IPS-18c (cell line): ENCODE measurements around the gene DCDC1.

Experiments used
- H3K4me3 ChIP-seq: 2 replicates; pipeline ENCODE4 v1.7.0; 2013; ENCODE audit warnings: low read depth, mild to moderate bottlenecking, low read length, moderate library complexity; ENCODE audit not compliant: insufficient read depth
- H3K9me3 ChIP-seq: one replicate; pipeline ENCODE4 v1.6.1; 2013; ENCODE audit warnings: mild to moderate bottlenecking, low read length, moderate library complexity; ENCODE audit not compliant: control insufficient read depth, insufficient read depth

Gene DCDC1

DNA sequence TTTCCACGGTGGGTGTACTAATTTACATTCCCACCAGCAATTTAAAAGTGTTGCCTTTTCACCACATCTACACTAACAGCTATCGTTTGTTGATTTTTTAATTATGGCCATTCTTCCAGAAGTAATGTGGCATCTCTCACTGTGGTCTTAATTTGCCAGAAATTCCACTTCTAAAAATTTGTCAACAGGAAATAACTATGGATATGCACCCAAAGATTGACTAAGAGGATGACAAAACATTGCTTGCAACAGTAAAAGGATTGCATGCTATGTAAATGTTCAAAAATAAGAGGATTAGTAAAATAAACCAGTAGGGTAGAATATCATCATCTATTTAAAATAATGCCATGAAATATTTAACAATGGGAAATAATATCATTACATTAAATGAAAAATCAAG is 219.5 kb downstream of the DCDC1 start:
- Histone ChIP-seq H3K4me3 (no peak overlapping the region), H3K9me3 (no peaks in the 10 kb centered on the region)

DNA sequence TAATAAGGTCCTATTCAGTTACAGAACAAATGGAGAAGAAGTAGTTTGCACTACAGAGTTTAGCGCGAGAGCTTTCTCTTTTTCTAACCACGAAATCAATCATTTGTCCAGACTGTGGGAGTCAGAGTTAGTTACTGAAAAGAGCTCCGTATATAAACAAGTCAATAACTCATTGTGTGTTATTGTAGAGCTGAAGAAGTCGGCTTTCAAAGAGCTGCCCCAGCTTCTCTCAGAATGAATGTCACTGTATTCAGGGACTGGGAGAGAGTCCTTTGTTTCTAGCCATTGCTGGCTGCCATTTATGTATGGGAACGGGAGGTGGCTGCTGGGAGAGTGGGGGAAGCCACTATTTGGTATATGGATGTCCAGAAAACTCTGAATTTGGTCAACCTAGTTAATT is 227.8 kb downstream of the DCDC1 start:
- H3K4me3 ChIP-seq, result no peak overlapping the region
- H3K9me3 ChIP-seq, result no peaks in the 10 kb centered on the region

DNA sequence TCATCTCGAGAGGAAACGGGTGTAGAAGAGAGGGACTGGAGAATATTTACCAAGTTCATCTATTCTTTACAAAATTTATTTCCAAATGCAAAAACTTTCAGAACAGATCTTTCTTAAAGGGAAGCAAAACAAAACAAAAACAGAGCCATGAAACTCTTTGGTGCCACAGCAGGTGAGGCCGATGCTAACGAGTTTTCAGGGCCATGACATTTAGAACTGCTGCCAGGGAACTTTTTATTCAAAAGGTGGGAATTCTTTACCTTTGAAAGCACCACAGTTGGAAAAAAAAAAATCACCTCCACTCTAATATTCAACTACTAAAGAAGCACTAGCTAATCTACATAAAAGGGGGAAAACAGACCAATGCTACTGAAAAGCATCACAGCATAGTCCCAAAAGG is 230.1 kb downstream of the DCDC1 start:
- Histone ChIP-seq H3K4me3 (no peak overlapping the region), H3K9me3 (no peaks in the 10 kb centered on the region)

DNA sequence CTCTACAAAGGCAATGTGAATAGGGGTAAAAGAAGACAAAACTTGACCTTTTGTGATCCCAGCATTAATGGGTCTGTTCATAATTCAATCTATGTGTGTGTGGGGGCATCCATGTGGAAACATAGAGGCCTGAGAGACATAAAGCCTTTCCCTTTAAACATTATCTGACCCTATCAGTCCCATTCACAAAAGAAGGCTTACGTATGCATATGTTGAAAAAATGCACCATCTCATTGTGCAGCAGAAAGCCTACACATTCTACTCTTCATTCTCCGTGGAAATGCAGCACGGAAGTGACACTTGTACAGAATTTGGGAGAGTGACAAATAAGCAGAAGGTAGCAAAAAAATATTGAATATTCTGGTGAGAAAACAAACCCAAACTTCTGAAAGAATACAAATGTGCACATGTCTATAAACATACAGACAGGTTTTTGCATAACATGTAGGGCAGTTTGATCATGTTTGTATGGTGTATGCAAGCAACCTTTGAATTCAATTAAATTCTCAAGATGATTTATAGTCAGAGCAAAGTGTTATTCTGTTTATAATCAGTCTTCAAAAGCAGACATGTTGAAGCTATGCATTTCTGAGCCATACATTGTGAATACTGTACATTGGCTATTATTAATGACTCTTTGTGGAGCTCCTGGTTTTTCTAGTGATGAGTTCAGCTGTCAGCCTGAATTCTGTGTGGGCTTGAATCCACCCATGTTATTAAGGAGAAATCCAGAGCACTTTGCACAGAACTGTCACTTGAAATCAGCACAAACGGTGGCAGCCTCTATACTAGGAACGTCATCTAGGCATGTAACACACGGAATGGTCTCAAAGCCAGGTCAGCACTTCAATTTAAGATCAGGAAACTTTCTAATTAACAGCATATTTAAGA is 236.8 kb downstream of the DCDC1 start:
- no peak overlapping the region for H3K4me3 ChIP-seq
- H3K9me3 ChIP-seq, result no peaks in the 10 kb centered on the region

DNA sequence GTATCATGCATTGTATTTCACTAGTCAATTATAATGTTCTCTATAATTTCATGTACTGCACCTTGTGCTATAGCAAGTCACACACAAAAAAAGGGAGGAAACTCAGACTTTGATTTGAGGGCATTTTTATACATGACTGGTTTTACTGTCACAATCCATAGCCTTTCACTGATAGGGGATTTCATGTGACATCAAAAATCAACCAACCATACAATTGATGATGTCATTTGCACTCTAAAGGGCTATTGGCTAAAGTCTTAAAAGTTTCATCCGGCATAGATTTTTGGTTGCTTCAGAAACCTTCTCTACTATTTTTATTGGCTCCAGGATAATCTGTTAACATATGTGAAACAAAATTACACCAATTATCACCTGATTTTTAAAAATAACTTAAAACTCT is 237.8 kb downstream of the DCDC1 start:
- Histone ChIP-seq H3K9me3 (no peaks in the 10 kb centered on the region), H3K4me3 (no peak overlapping the region)

DNA sequence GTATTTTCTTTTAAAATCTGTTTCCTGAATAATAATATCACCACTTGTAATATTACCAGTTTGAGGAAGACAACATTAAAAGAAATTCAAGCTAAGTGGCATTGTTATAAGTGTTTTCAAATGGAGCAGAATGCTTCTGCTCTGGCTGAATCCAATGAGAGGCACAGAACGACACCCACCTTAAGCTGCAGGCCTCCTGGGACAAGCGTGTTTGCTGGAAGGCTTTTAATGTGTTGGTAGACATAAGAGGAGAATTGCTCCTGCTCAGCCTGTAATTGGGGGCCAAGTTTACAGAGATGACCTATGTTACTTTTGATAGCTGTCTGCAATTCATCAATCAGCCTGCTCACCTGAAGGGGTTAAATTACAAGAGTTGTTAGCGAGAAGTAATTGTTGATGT is 242.2 kb downstream of the DCDC1 start:
- peaks cover 3% of the 10 kb centered on the region for H3K9me3 ChIP-seq
- H3K4me3 ChIP-seq, result no peak overlapping the region

DNA sequence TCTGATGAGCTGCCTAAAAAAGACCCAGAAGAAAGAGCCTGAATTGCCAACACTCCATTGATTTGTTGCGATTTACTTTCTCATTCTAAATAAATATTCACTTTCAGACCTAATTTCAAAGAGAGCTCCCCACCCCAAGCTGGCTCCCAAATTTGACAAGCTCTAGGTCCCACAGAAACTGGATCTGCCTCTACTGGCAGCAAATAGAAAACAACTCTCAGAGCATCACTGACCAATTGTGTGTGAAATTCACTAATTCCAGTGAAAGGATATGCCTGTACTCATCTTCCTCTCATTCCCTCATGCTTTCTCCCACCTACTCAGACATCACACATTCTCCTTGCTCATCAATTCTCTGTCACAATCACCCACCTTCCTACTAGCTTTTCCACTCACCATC is 249.1 kb downstream of the DCDC1 start:
- Histone ChIP-seq H3K4me3 (no peak overlapping the region), H3K9me3 (peaks cover under 1% of the 10 kb centered on the region)

DNA sequence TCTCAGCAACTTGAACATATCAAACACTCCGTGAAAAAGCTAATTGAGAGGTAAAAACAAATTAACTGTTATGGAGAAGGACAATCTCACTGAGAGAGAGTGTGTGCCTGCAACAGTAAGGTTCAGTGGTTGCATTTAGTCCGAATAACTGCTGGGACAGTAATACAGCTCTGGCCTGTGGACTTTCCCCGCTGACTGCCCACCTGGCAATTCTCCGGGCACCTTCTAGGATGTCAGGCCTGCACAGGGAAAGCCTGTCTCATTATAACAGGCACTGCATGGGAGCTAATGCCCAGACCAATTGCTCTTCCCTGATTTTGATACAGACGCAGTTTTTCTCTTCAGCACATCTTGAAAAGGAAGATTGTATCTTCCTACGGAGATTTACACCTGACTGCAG is 251.0 kb downstream of the DCDC1 start:
- Histone ChIP-seq H3K4me3 (no peak overlapping the region), H3K9me3 (no peaks in the 10 kb centered on the region)

DNA sequence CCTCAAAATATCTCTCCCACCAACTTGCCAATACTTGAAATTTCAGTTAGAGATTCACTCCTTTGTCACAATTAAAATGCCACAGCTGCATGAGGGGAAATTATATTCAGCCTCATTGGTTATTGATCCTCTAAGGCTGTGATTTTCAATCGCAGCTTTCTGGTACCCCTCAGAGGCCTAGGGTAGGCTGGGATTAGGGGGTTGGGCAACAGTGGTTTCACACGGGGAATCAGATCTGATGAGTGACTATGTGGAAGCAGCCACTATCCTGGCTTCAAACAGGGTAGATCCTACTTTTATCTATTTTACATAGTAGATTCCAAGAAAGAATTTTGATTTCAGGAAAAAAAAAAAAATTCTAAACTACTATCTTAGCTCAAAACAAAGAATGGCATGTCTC is 252.5 kb downstream of the DCDC1 start:
- Histone ChIP-seq H3K4me3 (no peak overlapping the region), H3K9me3 (no peaks in the 10 kb centered on the region)

DNA sequence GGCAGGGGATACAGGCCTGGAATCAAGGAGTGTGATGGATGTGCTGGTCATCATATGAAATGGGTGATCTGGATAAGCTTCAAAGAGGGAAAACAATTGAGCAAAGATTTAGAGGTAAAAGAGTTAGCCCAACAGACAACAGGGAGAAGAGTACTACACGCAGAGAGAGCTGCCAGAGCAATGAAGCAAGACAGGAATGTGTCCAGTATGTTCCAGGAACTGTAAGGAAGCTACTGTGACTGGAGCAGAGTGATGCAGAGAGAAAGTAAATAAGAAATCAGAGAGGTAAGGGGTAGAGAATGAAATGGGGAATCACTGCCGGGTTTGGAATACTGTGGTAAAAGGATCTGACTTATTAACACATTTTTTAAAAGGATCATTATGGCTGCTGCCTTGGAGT is 255.1 kb downstream of the DCDC1 start:
- Histone ChIP-seq H3K9me3 (no peaks in the 10 kb centered on the region), H3K4me3 (no peak overlapping the region)

DNA sequence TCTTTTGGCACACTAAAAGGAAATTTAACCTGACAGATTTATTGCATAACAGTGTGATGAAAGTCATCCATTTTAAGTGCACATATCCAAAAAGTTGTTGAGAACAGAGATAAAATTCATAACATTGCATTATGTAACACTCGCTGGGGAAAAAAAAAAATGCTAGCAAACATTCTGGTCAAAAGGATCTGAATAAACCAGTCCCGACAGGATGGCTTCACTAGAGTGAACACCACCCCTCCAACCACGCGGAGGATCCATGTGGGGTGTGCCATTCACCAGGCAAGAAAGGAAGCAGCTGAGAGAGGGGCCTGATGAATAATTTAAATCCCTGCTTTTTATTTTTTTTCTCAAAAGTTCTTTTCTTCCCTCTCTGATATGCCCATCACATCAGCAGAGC is 258.7 kb downstream of the DCDC1 start:
- H3K9me3 ChIP-seq, result no peaks in the 10 kb centered on the region
- no peak overlapping the region for H3K4me3 ChIP-seq

DNA sequence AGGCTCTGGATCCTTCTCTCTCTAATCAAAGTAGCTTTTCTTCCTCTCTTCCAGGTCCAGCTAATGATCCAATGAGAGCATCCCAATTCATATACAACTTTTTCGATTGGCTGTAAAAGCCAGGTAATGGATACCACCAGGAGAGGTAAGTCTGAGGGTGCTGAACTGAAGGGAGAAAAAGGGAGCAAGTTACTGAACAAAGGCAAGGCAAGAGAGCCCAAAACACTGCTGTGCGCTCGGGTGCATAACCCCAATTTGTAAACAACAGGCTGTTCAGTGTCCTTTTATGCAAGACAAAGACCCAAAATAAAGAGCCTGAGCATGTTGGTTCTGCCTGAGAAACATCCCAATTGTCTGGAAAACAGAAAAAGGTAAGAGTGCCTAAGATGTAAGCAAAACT is 260.1 kb downstream of the DCDC1 start:
- no peaks in the 10 kb centered on the region for H3K9me3 ChIP-seq
- no peak overlapping the region for H3K4me3 ChIP-seq

DNA sequence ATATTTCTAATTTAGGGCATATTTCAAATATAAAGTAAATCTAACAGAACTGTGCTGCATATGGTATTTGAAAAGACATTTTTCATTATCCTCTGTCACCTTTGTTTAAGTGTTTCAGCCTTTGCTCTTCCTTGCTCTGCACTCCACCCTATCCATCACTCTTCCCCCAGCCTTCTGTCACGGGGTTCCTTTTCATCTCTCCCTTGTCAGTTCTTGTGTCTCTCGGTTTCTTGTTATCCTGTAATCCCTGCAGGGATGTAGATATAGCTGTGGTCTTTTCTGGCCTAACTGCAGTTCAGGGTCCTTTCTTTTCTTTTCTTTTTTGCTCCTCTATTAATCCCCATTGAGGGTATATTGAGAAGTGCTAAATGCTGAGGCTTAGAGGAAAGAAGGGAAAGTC is 261.9 kb downstream of the DCDC1 start:
- Histone ChIP-seq H3K4me3 (no peak overlapping the region), H3K9me3 (no peaks in the 10 kb centered on the region)

DNA sequence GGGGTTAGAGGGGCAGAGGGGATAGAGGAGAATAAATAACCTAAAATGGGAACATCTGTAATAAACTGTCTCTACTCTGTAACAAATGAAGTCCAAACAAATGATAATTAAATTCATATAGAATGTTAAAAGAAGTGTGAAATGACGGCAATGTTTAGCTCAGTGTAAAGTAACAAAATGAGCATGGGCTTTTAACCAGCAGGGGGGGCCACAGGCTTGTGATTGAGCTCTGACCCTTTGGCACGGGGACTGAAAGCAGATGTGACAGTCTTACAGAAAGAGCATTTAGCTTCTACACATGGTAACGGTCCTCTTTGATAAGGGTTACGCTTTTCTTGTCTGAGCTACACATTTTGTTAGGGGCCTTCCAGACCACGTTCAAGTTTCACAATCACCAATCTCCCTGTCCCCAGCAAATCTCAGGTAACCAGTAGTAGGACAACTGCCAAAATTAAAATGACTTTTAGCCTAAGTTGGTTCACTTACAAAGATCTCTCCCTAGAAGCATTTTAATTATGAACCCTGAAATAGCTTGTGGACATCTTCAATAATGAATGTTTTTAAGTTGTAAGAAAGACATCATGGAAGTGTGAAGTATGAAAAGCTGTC is 262.5 kb downstream of the DCDC1 start:
- no peak overlapping the region for H3K4me3 ChIP-seq
- H3K9me3 ChIP-seq, result no peaks in the 10 kb centered on the region

DNA sequence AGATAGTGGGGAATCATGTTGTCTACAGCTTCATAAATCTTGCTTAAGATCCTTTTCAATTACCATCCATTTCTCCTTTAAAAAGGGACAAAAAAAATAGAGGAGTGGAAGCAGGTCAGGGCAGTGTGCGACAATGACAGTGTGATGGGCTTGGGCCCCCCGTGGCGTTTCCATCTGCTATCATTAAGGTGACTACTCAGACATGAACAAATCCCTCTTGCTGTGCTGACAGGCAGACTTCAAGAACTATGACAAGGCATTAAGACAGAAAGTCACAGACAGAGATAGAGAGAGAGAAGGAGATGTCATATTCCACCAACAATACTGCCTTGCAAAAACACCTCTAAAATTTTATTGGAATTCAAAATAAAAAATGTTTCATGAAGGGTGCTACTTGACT is 263.2 kb downstream of the DCDC1 start:
- Histone ChIP-seq H3K9me3 (no peaks in the 10 kb centered on the region), H3K4me3 (no peak overlapping the region)

DNA sequence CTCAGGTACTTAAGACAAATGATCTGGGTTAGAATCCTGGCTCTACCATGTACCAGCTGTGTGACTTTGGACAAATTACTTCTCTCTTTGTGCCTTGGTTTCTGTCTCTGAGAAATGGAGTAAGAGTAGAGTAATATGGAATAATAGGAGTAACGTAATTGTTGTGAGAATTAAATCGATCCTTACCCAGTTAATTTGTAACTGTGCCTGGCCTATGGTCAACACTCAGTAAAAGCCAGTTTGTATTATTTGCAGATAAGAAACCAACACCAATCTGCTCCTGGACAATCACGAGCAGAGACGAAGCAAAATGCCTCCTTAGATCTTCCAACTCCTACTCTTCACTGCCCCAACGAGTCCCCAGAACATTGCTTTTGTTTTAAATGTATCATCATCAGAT is 266.7 kb downstream of the DCDC1 start:
- Histone ChIP-seq H3K4me3 (no peak overlapping the region), H3K9me3 (no peaks in the 10 kb centered on the region)

DNA sequence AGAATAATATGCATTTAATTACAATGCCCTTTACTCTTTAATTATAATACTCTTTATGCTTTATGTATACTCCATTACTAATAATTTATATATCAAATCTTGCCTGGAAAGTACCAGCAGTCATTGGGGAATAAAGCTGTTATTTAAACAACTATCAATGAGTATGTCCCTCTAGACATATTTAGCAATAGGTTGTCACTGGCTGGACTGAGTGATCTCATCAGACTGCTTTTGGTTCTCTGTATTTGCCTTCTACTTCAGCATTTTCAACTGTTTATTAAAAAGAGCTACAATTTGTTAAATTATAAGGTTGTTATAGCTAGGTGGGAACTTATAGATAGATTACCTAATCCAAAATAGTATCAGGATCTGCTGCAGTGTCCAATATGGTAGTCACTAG is 267.2 kb downstream of the DCDC1 start:
- no peaks in the 10 kb centered on the region for H3K9me3 ChIP-seq
- no peak overlapping the region for H3K4me3 ChIP-seq

DNA sequence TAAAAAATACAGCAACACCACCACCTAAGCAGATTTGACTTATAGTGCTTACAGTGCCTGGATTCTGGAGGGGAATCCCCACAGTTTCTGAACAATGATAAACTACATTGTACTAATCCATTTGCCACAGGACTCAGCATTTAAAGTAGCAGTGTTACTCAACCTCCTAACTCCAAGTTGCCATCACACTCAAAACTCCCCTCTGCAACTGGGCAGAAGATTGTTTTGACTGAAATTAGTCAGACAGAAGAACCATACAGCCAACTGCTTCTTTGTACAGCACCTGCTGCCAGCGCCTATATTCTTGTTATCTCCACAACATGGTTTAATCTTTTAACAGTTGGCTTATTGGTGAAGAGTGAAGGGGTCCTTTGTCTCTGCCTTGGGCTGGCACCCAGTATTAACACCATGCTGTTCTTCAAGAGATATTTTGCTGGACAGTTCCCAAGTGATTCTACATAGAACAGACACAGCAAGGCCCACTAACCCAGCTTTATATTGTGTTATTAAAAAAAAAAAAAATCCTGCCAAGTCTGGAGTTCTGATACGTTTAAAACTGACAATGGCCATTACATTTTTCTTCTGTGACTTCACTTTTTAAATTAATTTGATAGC is 273.2 kb downstream of the DCDC1 start:
- no peaks in the 10 kb centered on the region for H3K9me3 ChIP-seq
- no peak overlapping the region for H3K4me3 ChIP-seq
